ENCODE results near the gene RPL19.
A peak's percentile ranks its signal among the peaks of the same experiment; 100 is the strongest.

RPL19 gene

GRCh38 chr17:39231091-39231561, 31.0 kb downstream of the RPL19 start:
- CTCF ChIA-PET, result interaction anchor here (0.5 to 20.3 kb wide), 18 partner anchors 9 to 250 kb away, joined by 3 to 429 read pairs (median 10); partner anchors contain the start of genes ARL5C, CACNB1, PLXDC1 and RPL19
- no peak for DNase-seq (ENCODE audit: low read depth, low spot score)
- TF ChIP-seq CTCF (IDR thresholded peaks at IDR 0.05; ENCODE audit: insufficient read depth, low read length, missing control alignments), result no peak
- POLR2A ChIA-PET, result interaction anchor here (1.1 to 1.6 kb wide), 2 partner anchors 13 to 31 kb away, joined by 3 to 6 read pairs; partner anchors contain the start of gene RPL19
- H3K4me3 ChIP-seq (ENCODE audit: low read depth, low read length), result no peak overlapping the region

DNA sequence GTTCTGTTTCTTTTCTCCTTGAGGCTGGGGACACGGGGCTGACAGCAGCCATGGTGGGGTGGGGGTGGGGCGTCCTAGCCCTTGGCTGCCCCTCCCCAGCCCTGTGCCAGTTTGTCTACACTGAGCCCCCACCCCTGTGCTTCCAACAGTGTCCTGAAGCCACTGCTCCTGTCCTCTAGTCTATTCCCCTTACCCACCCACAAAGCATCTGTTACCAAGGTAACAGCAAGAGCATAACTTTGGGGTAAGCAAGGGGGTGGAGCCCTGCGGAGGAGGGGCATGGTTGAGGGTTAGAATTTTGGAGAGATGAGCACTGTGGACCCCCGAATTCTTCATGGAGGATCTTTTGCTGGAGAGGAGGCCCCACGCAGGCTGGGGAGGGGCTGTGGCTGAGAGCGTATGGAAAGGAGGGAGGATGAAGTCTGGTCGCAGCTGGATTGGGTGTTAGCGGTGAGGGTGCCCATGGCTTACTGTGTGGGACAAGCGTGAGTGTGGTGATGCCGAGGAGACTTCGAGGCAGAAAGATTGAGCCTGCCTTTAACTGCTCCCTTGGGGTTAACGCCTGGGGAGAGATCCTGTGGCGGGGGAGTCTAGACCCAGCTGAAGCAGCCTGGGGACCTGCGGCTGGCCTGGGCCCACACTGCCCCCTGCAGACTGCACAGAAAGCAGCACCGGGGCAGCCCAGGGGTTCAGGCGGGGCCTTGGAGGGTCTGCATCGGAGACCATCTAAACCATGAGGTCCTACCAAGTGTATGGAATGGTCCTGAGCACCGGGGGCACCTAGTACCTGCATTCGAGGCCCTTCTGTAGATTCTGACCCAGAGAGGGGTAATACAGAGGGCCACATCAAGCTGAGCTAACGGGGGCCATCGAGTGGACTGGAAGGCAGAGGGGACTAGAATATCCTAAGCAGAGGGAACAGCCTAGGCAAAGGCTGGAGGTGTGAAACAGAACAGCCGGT, 31.8 kb downstream of the RPL19 start:
- POLR2A ChIA-PET, result interaction anchor here (1.6 kb wide), 1 partner anchor 32 kb away, joined by 6 read pairs; the partner anchor contains the start of gene RPL19
- TF ChIP-seq CTCF (IDR thresholded peaks at IDR 0.05; ENCODE audit: insufficient read depth, low read length, missing control alignments), result peak; percentile 91
- no peak for DNase-seq (ENCODE audit: low read depth, low spot score)
- CTCF ChIA-PET, result interaction anchor here (0.7 to 20.3 kb wide), 23 partner anchors 9 to 250 kb away, joined by 3 to 429 read pairs (median 7); partner anchors contain the start of genes ARL5C, CACNB1 and RPL19
- peak overlapping the region; percentile 34 for H3K4me3 ChIP-seq (ENCODE audit: low read depth, low read length)

GRCh38 chr17:39235555-39236449, 35.7 kb downstream of the RPL19 start:
- POLR2A ChIA-PET, result interaction anchor here (1.0 kb wide), 1 partner anchor 36 kb away, joined by 3 read pairs; the partner anchor contains the start of gene RPL19
- H3K4me3 ChIP-seq (ENCODE audit: low read depth, low read length), result no peak overlapping the region
- TF ChIP-seq CTCF (IDR thresholded peaks at IDR 0.05; ENCODE audit: insufficient read depth, low read length, missing control alignments), result peak; percentile 69
- CTCF ChIA-PET, result interaction anchor here (0.6 to 20.3 kb wide), 21 partner anchors 9 to 327 kb away, joined by 3 to 429 read pairs (median 4); partner anchors contain the start of gene RPL19
- DNase-seq (ENCODE audit: low read depth, low spot score), result no peak

- ChIA-PET CTCF (interaction anchor here (0.7 to 20.3 kb wide), 19 partner anchors 8 to 328 kb away, joined by 3 to 429 read pairs (median 4); partner anchors contain the start of gene RPL19), POLR2A (no interaction called here)
- no peak for TF ChIP-seq CTCF (IDR thresholded peaks at IDR 0.05; ENCODE audit: insufficient read depth, low read length, missing control alignments)
- DNase-seq (ENCODE audit: low read depth, low spot score), result no peak
- H3K4me3 ChIP-seq (ENCODE audit: low read depth, low read length), result no peak overlapping the region
Observed at GRCh38 chr17:39236450-39236927, 36.4 kb downstream of the RPL19 start.

DNA sequence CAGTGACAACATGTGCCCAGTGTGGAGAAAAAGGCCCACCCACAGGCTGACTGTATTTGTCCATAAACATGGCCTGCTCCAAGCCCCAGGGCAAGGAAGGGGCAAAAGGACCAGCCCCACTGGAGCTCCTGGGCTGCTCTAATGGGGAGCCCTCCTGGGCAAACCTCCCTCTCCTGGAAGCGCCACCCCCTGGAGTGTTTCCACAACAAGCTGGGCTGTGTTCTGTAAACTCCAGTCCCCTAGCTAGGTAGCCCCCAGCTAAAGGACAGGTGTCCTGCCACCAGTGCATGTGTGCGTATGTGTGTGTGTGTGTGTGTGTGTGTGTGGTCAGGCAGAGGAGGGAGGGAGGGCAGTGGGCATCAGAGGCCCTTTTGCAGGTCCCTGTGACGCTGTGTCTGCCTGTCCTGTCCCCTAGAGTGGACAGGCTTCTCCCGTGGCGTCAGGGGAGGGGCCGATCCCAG, 36.9 kb downstream of the RPL19 start:
- no peak for DNase-seq (ENCODE audit: low read depth, low spot score)
- no peak for TF ChIP-seq CTCF (IDR thresholded peaks at IDR 0.05; ENCODE audit: insufficient read depth, low read length, missing control alignments)
- CTCF ChIA-PET, result interaction anchor here (0.7 to 20.3 kb wide), 14 partner anchors 7 to 254 kb away, joined by 3 to 429 read pairs (median 6); partner anchors contain the start of gene RPL19
- H3K4me3 ChIP-seq (ENCODE audit: low read depth, low read length), result no peak overlapping the region
- POLR2A ChIA-PET, result no interaction called here

All from AG04449 (cell line).